GM19238 (cell line): ENCODE data around the gene GPC3.

Experiments
- DNase-seq: peaks from one replicate; pipeline ENCODE4 v3.0.0; 2011; ENCODE audit warnings: low spot score; ENCODE audit not compliant: insufficient read length

GPC3 gene

GRCh38 chrX:133849676-133850075, 135.7 kb downstream of the GPC3 start:
- no peak for DNase-seq

DNA sequence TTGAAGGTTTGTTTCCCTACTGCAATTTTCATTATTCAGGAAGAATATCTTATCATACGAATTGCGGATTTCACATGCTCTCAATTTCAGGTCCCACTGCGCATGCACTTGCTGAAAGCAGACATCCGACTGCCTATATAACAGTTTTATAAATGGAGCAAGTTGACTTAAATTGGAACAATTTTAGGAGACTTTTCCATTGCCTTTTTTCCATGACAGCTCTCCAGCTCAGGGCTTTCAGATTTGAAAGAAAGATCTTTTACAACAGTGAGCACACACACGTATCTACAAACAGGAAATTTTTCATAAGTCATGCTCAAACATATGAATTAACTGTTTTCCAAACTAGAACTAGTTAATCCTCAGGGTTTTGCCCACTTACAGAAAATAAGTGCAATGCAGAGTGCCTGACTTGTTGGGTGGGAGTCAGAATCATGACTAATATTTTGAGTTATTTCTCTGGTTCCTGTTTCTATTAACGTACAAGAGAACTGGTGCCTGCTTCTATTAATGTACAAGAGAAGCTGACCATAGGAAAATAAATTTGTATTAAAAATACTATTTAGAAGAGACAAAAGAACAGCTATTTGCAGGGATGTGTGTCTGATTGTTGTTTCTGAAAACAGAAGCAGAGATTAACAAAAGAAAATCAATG, 137.9 kb downstream of the GPC3 start:
- no peak for DNase-seq

- no peak for DNase-seq
Measured at GRCh38 chrX:133846311-133846710, 139.1 kb downstream of the GPC3 start.

- DNase-seq = no peak
Measured at GRCh38 chrX:133840415-133840814, 145.0 kb downstream of the GPC3 start.

DNA sequence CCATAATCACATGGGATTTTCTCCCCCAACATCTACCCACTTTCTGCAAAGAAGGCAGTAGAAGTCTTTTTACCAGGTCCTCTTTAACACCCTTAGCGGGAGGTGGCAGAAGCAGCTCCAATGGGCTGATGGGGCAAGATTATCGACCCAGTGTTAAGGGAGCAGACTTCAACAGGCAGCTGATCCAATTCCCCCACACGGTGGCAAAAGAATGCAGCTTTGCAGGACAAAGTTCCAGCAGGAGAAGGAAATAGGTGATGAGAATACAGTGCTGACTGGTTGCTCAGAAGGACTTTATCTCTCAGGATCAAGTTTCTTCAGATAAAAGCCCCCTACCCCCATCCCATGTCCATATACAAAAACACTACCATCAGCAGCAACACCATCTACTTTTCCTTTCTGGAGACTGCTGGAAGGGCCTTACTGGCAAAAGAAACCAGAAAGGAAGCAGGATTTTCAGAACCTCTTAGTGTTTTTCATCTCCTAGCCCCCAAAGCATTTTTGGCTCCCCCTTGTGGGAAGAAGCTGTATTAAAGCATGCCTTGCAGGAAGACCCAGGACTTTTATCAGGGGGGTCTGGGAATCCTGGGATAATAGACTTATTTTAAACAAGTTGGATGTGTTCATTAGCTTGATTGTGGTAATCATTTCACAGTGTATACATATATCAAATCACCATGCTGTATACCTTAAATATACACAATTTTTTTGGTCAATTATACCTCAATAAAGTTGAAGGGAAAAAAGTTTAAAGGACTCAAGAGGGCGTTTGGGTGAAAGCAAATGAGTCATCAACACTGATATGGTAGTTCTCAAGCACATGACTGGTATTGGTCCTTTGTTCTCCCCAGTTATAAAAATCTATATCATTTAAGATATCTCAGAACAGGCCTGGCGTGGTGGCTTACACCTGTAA, 146.4 kb downstream of the GPC3 start:
- peak; percentile 20 for DNase-seq

DNA sequence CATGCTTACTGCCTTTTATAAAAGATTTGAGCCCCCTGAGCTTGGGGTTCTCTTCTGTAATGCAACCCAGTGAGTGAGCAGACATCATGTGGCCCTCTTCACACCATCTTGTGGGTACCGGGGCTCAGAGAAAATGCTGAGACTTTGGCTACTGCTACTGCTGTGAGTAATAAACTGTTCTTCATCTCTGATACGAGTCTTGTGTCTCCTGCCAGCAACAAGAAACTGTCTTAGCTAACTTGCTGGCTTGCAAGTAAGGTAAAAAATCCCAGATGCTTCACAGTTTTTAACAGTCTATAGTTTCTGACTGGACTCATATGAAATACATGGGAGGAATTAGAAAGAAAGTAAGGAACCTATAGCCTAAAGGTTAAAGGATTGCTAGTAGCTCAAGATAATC, 148.3 kb downstream of the GPC3 start:
- DNase-seq = no peak

GRCh38 chrX:133836561-133836960, 148.8 kb downstream of the GPC3 start:
- no peak for DNase-seq

GRCh38 chrX:133834771-133835170, 150.6 kb downstream of the GPC3 start:
- DNase-seq = no peak

GRCh38 chrX:133819546-133819945, 165.8 kb downstream of the GPC3 start:
- no peak for DNase-seq

GRCh38 chrX:133818019-133818418, 167.4 kb downstream of the GPC3 start:
- DNase-seq = no peak

- DNase-seq = no peak
Measured at GRCh38 chrX:133815496-133815895, 169.9 kb downstream of the GPC3 start.

GRCh38 chrX:133813971-133814370, 171.4 kb downstream of the GPC3 start:
- DNase-seq = no peak

DNA sequence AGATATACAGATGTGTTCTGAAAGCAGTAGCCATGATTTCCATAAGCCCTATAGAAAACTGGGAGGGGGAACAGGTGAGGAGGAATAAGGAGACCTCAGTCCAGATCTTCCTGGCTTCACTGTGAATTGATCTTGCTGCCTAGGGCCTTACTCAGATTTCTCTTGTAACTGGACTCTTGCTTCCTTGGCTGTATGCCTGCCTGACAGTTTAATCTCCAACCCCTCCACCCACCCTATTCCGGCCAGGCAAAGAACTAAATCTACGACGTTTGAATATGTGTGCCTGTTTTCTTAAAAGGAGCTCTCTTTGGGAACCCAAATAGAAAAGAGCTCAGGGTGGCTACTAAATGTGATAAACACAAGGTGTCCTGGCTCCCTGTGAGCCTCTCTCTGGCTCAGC, 173.0 kb downstream of the GPC3 start:
- no peak for DNase-seq

- DNase-seq = no peak
Measured at GRCh38 chrX:133810925-133811324, 174.5 kb downstream of the GPC3 start.

DNA sequence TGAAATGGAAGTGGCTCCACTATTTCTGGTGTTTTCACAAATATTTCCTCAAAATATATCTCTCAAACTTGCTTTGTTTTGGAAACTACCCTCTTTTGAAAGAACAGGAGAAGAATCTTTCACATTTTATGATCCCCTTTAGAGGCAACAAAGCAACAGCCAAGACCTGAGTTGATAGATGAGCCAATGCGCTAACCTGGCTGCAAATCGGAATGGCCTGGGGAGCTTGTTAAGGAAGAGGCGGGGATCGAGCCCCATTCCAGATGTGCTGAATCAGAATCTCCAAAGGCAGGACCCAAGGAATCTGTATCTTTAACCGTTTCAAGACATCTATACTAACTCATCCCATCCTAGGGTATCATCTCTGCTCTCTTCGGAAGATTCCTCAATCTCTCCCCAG, 181.3 kb downstream of the GPC3 start:
- no peak for DNase-seq

GRCh38 chrX:133796282-133796681, 189.1 kb downstream of the GPC3 start:
- no peak for DNase-seq

DNA sequence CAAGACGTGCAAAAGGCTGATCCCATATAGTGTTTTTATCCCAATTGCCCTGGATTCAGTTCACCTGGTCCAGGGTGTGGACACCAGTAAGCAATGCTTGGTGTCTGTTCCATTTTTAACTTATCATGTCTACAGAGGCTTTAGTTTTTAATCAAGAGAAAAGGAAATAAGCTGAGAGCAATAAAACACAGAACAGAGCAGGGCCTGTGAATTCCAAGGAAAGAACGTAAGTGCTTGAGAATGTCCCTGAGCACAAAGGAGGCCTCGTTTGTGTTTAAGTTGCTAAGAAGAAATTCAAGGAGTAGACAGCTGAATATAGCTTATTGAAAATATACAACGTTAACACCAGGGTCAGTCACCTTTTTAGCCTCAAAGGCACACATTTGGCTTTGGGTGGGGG, 191.3 kb downstream of the GPC3 start:
- DNase-seq = no peak

DNA sequence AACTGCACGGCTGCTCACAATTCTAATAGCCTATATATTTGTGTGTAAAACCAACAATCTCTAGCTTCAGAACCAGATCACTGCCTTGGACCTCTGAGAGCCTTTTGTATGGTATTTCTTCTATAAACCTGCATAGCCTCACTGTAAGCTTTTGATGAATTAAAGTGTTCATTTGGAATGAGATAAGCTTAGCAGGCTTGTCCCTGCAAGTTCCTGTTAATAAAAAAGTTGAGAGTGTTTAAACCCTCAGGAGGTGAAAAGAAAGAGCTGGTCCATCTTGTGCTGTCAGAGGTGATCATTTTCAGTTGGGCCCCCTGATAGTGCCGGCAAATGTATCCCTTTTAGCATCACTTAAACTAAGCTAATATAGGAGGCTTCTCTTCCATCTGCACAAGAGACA, 191.8 kb downstream of the GPC3 start:
- no peak for DNase-seq

DNA sequence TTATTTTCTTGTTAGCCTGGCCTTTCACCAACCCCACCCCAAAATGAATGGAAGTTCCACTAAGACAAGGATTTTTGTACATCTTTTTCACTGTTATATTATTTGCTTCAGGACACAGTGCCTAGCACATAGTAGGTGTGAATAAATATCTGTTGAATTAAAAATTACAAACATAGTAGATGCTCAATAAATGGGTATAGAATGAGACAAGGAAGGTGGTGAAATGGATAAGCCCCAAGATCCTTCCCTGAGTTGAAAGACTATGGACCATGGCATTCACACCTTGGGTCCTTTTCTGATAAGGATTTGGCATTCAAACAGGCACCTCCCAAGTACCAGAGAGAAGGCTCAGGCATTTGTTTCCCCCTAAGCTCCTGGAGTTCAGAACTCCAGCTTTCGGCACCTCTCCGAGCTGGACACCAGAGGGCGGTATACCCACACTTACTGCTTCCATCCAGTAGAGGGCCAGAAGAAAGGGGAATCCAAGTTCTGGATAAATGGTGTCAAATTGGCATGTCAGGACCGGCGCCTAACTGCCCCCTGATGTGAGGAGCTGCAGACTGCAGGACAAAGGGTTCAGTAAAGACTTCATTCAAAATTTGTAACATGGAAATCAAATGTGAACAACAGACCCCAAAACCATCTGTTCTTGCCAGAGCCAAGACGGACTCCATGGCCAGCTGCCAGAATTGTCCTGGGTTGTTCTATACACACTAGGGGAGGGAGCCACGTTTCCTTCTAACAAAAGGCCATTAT, 193.0 kb downstream of the GPC3 start:
- peak; percentile 50 for DNase-seq

DNA sequence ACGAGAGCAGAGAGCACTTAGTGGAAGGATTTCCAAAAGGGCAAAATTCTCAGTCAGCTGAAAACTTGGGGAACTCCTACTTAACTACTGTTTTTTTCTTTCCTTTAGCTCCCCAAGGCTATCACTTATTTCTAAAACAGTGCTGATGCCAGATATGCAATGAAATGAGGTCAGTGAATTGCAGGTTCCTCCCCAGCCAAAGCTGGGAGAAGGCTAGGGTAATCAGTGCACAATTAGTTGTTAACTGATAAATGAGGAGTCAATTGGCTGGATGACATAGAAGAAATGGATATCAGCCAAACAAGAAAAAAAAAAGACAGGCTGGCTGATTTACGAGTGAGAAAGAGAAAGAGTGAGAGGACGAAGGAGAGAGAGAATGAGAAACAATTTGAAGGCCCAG, 195.6 kb downstream of the GPC3 start:
- no peak for DNase-seq

DNA sequence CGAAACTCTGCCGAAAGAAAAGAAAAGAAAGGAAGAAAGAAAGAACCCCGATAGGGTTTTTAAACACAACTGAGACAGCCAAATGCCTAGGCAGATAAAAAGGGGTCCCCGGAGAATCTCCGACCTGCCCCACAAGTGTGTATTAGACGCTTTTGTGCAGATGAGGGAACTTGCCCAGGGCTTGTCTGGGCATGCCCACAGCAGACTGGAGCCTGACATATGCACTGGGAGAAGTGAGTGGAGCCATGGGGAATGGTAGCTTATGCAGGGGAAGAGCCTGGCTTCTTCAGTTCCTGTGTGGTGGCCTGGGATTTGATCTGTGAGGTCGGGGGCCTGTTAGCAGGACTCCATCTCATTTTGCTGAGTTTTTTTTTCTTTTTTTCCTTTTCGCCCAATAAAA, 199.0 kb downstream of the GPC3 start:
- DNase-seq = no peak

DNA sequence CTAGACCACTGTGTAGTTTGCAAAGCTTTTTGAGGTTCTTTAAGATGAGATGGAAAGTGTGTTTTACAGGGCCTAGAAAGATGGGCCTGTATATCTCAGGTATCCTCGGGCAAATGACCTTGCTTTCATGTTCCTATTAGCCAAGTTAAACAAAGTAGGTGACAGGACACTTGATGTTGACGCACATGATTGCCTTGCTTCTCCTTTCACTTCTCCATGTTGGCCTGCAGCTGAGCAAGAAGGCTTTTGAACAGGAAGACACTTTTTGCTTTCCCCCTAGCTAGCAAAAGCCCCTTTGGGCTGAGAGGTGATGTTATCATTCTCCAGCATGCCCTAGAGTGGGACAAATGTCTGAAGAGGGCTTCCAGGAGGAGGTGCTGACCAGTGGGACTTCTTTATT, 202.1 kb downstream of the GPC3 start:
- DNase-seq = no peak
